A673 (cell line): ENCODE results near the gene ACP7.

Experiments
- EZH2 ChIP-seq: fragments of 200-600 bp; sonication (generic); IDR thresholded peaks from 2 replicates; pipeline ENCODE4 v1.6.1; 2017; ENCODE audit warnings: borderline replicate concordance, low read depth, mild to moderate bottlenecking, mixed read lengths, antibody characterized with exemption, low read length; ENCODE audit not compliant: poor library complexity, severe bottlenecking
- TF ChIP-seq, protein P1 (sequence below): fragments of 300-800, 200-600 bp; sonication (generic); conservative IDR thresholded peaks from 2 replicates; pipeline ENCODE4 v1.5.1; 2017; ENCODE audit warnings: low read depth, mild to moderate bottlenecking, antibody characterized with exemption, low read length, moderate library complexity, mixed read lengths

DNA sequence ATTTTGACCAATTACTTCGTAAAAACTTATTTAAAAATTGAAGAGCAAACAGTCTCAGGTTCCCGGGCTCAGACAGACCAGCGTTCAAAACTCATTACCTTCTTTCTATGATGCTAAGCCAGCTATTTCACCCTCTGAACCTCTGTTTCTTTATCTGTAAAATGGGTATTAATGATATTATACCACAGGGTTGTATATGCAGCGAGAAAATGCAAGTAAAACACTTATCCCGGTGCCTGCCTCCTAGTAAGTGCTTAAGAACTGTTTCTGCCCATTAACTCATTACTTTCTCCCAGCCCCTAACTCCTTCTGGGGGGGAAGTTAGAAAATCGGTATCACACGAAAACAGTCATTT, 41.0 kb downstream of the ACP7 start:
- TF ChIP-seq, protein P1, sequence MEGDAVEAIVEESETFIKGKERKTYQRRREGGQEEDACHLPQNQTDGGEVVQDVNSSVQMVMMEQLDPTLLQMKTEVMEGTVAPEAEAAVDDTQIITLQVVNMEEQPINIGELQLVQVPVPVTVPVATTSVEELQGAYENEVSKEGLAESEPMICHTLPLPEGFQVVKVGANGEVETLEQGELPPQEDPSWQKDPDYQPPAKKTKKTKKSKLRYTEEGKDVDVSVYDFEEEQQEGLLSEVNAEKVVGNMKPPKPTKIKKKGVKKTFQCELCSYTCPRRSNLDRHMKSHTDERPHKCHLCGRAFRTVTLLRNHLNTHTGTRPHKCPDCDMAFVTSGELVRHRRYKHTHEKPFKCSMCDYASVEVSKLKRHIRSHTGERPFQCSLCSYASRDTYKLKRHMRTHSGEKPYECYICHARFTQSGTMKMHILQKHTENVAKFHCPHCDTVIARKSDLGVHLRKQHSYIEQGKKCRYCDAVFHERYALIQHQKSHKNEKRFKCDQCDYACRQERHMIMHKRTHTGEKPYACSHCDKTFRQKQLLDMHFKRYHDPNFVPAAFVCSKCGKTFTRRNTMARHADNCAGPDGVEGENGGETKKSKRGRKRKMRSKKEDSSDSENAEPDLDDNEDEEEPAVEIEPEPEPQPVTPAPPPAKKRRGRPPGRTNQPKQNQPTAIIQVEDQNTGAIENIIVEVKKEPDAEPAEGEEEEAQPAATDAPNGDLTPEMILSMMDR, result no peak
- TF ChIP-seq EZH2, result no peak
